GM19452 (cell line): ENCODE results near the gene MTIF2.
"Not testable (repeated sequence)": the region's sequence is repeated elsewhere in the genome, so short reads cannot be mapped to it uniquely, and the experiment has no call there.

Source experiments
- ATAC-seq: cut with Tn5 transposase; IDR thresholded peaks from one replicate; pipeline ENCODE4 v1.9.1; 2021; ENCODE audit not compliant: unreplicated experiment

MTIF2 gene, protein sequence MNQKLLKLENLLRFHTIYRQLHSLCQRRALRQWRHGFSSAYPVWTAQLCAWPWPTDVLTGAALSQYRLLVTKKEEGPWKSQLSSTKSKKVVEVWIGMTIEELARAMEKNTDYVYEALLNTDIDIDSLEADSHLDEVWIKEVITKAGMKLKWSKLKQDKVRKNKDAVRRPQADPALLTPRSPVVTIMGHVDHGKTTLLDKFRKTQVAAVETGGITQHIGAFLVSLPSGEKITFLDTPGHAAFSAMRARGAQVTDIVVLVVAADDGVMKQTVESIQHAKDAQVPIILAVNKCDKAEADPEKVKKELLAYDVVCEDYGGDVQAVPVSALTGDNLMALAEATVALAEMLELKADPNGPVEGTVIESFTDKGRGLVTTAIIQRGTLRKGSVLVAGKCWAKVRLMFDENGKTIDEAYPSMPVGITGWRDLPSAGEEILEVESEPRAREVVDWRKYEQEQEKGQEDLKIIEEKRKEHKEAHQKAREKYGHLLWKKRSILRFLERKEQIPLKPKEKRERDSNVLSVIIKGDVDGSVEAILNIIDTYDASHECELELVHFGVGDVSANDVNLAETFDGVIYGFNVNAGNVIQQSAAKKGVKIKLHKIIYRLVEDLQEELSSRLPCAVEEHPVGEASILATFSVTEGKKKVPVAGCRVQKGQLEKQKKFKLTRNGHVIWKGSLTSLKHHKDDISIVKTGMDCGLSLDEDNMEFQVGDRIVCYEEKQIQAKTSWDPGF

DNA sequence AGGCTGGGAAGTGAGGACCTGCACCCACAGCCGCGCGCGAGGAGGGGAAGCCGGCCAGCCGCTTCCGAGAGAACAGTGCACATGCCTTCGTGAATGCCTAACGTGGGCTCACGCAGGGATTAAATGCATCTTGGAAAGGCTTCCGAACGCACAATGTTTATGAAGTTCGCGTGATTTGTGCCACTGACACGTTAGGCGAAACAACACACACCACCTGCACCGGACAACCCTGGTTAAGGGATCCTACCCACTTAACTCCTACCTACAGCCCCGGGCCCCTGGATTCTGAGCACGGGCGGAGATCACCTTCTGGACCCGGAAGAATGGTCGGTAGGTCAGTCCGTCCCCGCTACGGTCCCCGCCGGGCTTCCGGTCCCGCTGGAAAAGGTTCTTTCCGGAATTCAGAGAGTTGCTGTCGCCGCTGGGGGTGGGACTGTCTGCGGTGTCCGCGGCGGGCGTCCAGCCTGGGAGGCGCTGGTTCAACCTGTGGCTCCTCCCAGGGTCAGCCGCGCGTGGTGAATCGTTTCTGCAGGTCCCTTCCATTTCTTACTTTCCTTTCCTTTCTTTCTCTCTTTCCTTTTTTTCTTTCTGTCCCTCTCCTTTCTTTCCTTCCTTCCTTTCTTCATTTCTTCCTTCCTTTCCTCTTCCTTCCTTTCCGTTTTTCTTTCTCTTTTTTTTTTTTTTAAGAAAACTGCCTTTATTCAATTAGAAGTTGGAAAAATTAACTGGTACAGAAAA lies at the start of gene MTIF2:
TSS of gene MTIF2 (minus strand) at position 325 of the 738 bp plus-strand sequence. CDS start 5,373 bp downstream, outside the sequence.
- ATAC-seq, result peak; percentile 96

DNA sequence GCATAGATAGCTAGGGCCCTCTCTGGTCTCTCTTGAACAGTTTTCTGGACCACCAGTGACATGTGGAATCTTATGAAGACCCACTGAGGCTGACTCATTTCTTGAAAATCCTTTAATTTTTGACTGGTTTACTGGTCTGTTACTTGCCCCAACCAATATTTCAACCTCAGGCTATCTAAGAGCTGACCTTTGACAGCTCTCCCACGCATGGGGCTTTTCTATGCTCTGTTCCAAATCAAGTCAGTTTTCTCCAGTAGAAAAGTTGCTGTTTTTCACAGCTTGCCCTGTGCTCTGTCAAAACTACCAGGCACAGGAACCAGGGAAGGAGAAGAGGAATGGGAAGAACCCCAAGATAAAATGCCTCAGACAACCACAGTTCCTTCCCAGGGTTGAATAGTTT lies 46.0 kb upstream of the MTIF2 start:
- ATAC-seq, result no peak

DNA sequence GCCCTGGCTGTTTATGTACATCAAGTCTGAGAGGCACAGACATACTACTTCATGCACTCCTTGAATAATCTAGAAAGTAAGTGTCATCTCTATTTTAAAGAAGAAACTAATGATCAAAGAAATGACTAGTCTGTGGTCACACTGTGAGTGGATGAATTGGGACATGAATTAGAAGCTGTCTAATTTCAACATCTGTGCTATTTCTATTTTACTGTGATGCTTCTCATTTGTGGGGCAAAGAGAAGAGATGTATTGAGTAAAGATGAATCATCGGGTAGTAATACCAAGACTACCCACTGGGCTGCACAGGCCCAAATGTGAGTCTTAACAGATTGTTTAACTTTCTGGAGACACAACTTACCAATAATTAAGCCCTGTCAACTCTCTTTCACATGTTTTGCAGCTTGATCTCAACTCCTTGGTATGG lies 42.4 kb upstream of the MTIF2 start:
- peak; percentile 95 for ATAC-seq

DNA sequence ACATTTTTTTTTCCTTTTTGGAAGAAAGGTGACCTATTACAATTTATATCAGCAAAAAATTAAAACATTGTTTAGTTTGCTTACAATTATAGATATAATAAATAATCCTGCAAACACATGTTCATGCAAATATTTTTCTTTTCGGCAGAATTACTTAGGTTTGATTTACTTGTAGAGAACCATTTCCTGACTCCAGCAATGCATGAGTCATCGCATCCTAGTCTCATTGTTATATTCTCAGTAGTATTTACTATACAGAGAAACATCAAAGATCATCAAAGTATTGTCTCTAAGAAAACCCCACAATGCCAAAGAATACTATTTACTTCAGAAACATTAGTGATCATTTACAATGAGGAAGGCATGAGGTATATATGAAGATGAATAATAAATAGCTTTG lies 40.4 kb upstream of the MTIF2 start:
- no peak for ATAC-seq

DNA sequence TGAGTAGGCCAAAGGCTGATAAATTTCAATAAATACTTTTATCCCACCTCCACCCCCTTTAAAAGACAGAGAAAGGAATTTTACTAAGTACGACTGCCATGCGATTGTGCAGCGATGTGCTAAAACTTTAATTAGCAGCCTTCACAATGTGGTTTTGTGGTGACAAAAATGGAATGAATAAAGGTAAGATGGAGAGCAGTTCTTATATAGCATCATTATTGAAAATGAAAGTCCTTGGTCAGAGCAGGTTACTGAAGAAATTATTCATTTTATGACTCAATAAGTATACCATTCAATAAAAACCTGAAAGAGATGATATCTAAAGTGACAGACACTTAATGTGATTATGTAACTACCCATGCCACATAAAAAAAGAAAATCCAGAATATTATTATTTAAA lies 33.2 kb upstream of the MTIF2 start:
- ATAC-seq, result peak; percentile 89

DNA sequence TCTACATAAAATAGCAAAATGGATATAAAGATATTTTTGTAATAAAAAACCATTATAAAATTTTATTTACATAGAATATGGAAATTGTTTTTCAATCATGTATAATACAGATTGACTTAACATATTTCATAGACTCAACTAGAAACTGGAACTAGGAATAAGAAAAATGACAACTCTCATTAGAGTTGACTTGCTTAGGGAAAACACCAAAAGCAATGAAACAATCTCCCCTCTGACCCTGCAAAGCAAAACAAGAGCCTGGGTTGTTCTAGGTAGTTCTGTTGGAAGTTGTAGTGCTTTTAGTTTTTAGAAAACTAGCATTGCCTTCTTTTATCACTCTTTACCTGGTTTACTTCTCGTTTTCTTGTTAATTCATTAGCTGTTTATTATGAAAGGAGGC lies 32.2 kb upstream of the MTIF2 start:
- no peak for ATAC-seq

DNA sequence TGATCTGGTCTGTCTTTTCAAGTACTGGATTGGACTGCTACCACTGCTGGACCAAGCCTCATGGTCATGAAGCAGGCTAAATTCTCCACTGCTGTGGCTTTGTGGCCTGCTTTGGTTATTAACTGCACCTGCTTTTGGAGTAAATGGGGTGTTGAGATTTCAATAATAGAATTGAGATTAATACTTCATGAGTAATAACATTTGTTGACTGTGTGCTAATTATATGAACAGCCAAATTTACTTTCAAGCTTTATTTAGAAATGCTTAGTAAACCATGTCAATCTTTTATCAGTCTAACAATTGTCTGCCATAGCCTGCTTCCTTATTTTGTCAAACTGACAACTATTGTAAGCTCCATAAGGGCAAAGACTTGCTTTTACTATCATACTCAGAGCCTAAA lies 27.4 kb upstream of the MTIF2 start:
- no peak for ATAC-seq

DNA sequence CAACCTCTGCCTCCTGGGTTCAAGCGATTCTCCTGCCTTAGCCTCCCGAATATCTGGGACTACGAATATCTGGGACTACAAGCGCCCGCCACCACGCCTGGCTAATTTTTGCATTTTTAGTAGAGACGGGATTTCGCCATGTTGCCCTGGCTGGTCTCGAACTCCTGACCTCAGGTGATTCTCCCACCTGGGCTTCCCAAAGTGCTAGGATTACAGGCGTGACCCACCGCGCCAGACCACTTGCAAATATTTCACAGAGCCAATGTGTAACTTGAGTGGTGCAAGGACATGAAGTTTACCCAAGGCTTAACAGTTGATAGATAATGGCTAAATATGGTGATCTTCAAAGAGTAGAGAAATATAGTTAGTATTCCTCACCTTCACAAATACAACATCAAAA lies 14.1 kb upstream of the MTIF2 start:
- no peak for ATAC-seq

DNA sequence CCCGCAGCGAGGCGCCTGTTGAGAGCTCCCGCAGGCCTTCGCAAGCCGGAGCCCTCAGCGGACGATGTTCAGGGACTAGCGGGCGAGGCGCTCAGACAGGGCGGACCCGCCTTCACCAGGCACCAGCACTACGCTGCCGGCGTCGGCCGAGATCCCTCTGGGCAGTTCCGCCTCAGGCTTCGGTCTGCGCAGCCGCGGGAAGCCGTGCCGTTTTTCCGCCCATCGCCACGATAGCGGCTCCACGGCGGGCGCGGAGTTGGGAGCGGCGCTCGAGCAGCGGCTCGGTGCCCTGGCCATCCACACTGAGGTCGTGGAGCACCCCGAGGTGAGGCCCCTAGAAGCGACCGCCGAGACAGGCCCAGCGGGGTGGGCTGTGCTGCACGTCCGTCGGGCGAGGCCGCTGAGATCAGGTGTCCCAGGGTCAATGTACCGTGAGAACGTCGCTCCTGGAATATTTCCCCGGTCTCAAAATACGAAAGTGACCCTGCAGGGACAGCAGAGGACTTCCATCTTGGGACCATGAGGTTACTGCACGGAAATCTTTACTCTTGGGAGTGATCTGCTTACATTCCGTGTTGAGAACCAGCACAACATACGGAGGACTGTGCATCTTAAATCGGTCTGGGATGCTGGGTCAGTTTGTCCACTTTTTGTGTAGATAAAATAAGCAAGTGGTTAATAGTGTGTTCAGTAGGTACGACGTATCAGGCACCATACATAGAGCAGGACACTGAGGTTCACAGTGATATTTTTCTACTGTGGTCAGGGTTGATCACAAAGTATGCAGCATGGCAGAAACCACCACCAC lies 13.3 kb upstream of the MTIF2 start:
- peak; percentile 99 for ATAC-seq

DNA sequence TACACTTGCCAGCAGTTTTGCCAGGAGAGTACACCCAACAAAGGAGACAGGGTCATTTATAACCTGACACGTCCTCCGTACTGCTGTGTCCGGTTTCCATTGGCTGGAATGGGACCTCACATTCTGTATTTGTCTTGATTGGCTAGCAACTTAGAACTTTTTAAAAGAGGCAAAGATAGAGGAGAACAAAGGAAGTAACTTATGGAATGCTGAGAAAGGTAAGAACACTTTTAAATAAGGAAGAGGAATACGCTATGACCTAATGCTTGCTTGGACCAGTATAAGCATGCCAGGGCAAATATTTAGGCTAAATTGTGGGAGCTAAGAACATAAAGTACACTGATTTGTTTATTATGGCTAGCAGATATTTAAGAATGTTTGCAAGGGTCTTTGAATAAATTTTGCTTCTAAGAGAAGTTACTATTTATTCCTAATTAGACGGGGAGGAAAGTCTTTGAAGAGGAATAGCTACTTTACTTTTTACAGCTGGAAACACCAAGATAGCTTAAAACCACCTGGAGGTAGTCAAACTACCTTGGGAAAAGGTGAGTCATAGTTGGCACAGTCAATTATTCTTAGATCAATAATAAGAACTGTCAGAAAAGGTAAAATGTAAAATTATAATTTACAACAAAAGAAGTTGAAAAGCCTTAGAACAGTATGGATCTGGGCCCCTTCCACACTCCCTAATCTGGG lies 12.0 kb upstream of the MTIF2 start:
- not testable (repeated sequence) for ATAC-seq

DNA sequence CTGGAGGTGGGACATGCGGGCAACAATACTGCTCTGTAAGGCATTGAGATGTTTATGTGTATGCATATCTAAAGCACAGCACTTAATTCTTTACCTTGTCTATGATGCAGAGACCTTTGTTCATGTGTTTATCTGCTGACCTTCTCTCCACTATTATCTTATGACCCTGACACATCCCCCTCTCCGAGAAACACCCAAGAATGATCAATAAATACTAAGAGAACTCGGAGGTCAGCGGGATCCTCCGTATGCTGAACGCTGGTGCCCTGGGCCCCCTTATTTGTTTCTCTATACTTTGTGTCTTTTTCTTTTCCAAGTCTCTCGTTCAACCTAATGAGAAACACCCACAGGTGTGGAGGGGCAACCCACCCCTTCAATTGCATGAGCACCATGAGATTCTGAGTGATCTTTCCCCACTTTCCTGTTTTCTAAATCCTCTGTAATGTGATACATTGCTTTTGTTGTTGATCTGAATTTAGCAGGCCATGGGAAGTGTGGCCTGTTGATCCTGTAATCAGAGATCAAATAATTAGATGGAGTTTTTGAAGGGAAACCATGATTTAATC lies 10.9 kb upstream of the MTIF2 start:
- ATAC-seq, result not testable (repeated sequence)

DNA sequence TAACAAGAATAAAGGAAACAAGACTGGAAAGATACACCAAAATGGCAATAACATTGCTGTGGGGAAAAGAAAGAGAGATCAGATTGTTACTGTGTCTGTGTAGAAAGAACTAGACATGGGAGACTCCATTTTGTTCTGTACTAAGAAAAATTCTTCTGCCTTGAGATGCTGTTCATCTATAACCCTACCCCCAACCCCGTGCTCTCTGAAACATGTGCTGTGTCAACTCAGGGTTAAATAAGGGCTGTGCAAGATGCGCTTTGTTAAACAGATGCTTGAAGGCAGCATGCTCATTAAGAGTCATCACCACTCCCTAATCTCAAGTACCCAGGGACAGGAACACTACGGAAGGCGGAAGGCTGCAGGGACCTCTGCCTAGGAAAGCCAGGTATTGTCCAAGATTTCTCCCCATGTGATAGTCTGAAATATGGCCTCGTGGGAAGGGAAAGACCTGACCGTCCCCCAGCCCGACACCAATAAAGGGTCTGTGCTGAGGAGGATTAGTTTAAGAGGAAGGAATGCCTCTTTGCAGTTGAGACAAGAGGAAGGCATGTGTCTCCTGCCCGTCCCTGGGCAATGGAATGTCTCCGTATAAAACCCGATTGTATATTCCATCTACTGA lies 10.3 kb upstream of the MTIF2 start:
- ATAC-seq, result not testable (repeated sequence)

DNA sequence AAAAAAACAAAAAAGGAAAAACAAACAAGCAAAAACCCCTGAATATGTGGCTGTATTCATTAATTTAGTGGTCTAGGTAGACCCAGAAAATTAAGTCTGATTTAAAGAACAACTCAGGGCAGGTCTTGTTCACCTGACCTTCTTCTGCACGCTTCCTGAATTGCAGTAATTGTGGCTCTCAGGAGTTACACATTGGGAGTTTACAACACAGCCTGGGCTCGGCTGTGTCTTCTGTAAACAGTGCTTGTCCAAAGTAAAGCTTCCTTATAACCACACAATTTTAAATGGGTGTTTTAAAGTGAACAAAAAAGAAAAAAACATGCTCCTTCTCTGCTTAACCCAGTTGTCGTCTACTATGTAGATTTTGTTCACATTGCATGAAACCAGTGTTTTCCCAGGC lies 8.3 kb upstream of the MTIF2 start:
- no peak for ATAC-seq

DNA sequence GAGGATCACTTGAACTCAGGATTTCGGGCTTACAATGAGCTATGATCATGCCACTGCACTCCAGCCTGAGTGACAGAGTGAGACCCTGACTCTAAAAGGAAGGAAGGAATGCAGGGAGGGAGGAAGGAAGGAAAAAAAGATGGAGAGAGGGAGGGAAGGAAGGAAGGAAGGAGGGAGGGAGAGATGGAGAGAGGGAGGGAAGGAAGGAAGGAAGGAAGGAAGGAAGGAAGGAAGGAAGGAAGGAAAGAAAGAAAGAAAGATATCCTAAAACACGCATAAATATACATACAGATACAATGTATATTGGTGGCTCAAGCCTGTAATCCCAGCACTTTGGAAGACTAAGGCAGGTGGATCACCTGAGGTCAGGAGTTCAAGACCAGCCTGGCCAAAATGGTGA lies 5.3 kb upstream of the MTIF2 start:
- not testable (repeated sequence) for ATAC-seq

DNA sequence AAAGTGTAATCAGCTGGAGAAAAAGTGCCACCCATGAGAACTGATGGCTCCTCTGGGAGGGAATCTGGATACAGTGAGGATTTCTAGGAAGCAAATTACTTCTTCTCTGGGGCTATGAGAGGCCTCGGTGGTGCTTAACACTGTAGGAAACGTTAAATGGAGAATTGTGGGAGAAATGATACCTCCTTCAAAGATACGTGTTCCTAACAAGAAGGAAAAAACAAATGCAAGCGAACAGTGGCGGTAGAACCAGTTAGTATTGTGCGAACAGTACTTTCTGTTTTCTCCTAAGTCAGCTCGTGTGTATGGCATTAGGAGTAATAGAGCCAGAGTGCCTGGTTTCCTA lies 587 bp upstream of the MTIF2 start:
- no peak for ATAC-seq

DNA sequence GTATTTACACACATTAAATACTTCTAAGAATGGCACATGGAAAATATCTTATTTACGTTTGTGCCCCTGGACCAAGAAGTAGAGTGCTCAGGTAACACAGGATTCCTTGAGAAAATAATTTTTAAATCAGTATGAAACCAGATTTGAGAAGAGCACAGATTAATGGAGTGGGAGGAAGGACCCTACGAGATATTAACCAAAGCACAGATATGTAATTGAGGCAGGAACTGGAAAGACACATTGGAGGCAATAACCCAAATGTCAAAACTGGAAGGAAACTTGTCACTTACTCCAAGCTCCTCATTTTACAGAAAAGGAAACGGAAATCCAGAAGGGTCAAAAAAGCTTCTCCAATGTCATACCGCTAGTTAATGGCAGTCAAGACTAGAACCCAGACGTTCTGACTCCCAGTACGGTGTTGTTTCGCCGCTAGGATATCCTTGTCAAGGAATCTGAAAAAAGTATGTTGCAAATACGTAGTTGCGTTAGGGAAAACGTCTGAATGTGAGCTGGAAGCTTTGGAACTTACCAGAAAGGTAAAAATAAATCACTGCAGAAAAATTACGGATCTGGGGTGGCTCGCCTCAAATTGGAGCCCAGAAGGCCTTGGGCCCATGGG lies 634 bp downstream of the MTIF2 start:
- no peak for ATAC-seq

DNA sequence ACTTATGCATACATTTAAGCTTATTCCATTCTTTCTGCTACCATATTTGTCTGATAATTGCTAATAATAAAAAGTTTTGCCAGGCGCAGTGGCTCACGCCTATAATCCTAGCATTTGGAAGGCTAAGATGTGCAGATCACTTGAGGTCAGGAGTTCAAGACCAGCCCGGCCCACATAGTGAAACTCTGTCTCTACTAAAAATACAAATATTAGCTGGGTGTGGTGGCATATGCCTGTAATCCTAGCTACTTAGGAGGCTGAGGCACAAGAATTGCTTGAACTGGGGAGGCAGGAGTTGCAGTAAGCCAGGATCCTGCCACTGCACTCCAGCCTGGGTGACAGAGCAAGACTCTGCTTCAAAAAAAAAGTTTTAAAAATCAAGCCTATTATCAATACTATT lies 9.4 kb downstream of the MTIF2 start:
- not testable (repeated sequence) for ATAC-seq

DNA sequence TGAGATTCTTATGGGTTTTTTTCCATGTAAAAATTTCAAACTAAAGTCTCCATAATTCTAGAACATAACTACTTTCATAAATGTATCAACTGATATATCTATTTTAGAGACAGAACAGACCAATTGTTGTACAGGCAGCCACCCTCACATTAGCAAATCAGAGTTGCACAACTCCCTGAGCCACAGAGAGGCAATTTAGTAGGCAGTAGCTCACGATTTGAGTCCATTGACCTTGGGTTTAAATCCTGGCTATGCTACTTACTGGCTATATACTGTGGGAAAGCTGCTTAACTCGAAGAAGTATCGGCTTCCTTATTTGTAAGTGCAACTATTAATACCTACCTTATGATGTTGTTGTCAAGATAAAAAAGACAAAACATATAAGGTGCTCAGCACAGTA lies 16.2 kb downstream of the MTIF2 start:
- ATAC-seq, result no peak

DNA sequence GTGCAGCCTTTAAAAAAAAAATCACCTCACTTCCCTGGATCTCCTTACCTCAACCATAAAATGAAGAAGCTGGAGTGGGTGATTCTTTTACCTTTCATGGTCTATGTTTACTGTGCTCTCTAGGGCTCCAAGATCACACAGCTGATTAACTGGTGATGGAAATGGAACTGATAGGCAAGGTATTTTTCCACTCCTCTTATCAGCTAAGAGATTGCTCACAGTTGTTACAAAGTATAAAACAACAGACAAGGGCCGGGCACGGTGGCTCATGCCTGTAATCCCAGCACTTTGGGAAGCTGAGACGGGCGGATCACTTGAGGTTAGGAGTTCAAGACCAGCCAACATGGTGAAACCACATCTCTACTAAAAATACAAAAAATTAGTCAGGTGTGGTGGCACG lies 22.0 kb downstream of the MTIF2 start:
- ATAC-seq, result no peak
